K562 (cell line): ENCODE measurements around the gene ARHGAP15.

Experiments used
- ARNT ChIP-seq, 2 experiments: fragments of 450-650 bp; IDR thresholded peaks; 2 replicates each; pipeline ENCODE4 v1.6.1; 2016; ENCODE audit warnings: mild to moderate bottlenecking in 1 of 2
- BRF1 ChIP-seq: IDR thresholded peaks from 3 replicates; pipeline ENCODE4 v1.6.1; 2011; ENCODE audit warnings: borderline replicate concordance, mild to moderate bottlenecking; ENCODE audit not compliant: insufficient read length; ENCODE audit errors: extremely low read depth
- CBX2 ChIP-seq: fragments of 200-600 bp; sonication (generic); IDR thresholded peaks from one replicate; pipeline ENCODE4 v1.6.1; 2012; ENCODE audit warnings: mild to moderate bottlenecking, low read length, inconsistent platforms; ENCODE audit not compliant: insufficient read depth, poor library complexity, severe bottlenecking
- CTCF ChIP-seq, 3 experiments: IDR thresholded peaks in 2 of 3; conservative IDR thresholded peaks in 1 of 3; 2 replicates each; pipeline ENCODE4 v1.5.1; 2011 to 2012; ENCODE audit warnings: low read length in 3 of 3, mild to moderate bottlenecking in 3 of 3, control low read depth in 2 of 3, improper control_type of control experiment in 1 of 3, inconsistent platforms in 1 of 3, low read depth in 1 of 3, mixed read lengths in 1 of 3, moderate library complexity in 1 of 3; ENCODE audit not compliant: insufficient read depth in 2 of 3
- E2F4 ChIP-seq: sonication (generic); formaldehyde crosslinking; IDR thresholded peaks from 2 replicates; pipeline ENCODE4 v1.8.0; 2022; ENCODE audit warnings: mild to moderate bottlenecking, low read depth, missing genetic modification reagents
- EP300 ChIP-seq: IDR thresholded peaks from 2 replicates; pipeline ENCODE4 v1.6.1; 2012; ENCODE audit warnings: low read length, improper control_type of control experiment
- FOXP4 ChIP-seq: sonication (generic); formaldehyde crosslinking; IDR thresholded peaks from 2 replicates; pipeline ENCODE4 v1.8.0; 2022; ENCODE audit warnings: mild to moderate bottlenecking, missing genetic modification reagents, borderline replicate concordance
- GTF3C2 ChIP-seq: IDR thresholded peaks from 3 replicates; pipeline ENCODE4 v1.6.1; 2011; ENCODE audit warnings: borderline replicate concordance, mild to moderate bottlenecking, moderate library complexity; ENCODE audit not compliant: insufficient read length; ENCODE audit errors: extremely low read depth
- KAT2B ChIP-seq: IDR thresholded peaks from one replicate; pipeline ENCODE4 v1.6.1; 2012; ENCODE audit warnings: low read depth, mild to moderate bottlenecking, control low read depth, inconsistent platforms, low read length, moderate library complexity
- KLF6 ChIP-seq: fragments of 250-450 bp; sonication (Bioruptor Pico); IDR thresholded peaks from 2 replicates; pipeline ENCODE4 v1.4.0; 2020; ENCODE audit warnings: mild to moderate bottlenecking, moderate library complexity, borderline replicate concordance
- REST ChIP-seq, 2 experiments: fragments of 450-650 bp; formaldehyde crosslinking in 1 of 2; IDR thresholded peaks; 2 replicates each; pipeline versions ENCODE4 v1.4.0 to v1.6.1; 2014 to 2020; ENCODE audit warnings: mild to moderate bottlenecking in 2 of 2, borderline replicate concordance in 1 of 2, low read depth in 1 of 2
- SPI1 ChIP-seq: IDR thresholded peaks from 2 replicates; pipeline ENCODE4 v1.6.1; 2011; ENCODE audit warnings: low read depth, low read length, control low read depth, borderline replicate concordance
- ZBTB9 ChIP-seq: fragments of 450-650 bp; formaldehyde crosslinking; IDR thresholded peaks from 2 replicates; pipeline ENCODE4 v1.4.0; 2020; ENCODE audit warnings: mild to moderate bottlenecking, moderate library complexity
- ZNF184 ChIP-seq: sonication (generic); formaldehyde crosslinking; IDR thresholded peaks from 2 replicates; pipeline ENCODE4 v1.5.0; 2020; ENCODE audit warnings: missing genetic modification reagents

GRCh38 chr2:143807671-143808070 lies 678.5 kb downstream of the ARHGAP15 start:
- TF ChIP-seq EP300 (no peak), CTCF (IDR thresholded peaks at IDR 0.05 in 2 of 3, conservative IDR thresholded peaks at IDR 0.05 in 1 of 3; ENCODE audit: insufficient read depth in 2 of 3, low read depth in 1 of 3, low read length in 3 of 3) (no peak), CBX2 (no peak), GTF3C2 (no peak), SPI1 (no peak), KAT2B (no peak), ZBTB9 (CRISPR knock-in tag) (no peak), FOXP4 (no peak), ARNT (IDR thresholded peaks at IDR 0.05) (no peak), REST (IDR thresholded peaks at IDR 0.05; ENCODE audit: borderline replicate concordance) (no peak), REST (CRISPR knock-in tag; IDR thresholded peaks at IDR 0.05; ENCODE audit: low read depth) (no peak), BRF1 (no peak), ZNF184 (CRISPR knock-in tag) (no peak), KLF6 (CRISPR knock-in tag) (no peak), E2F4 (no peak)
